Nasal cavity respiratory epithelium epithelial cell of viscerocranial mucosa (primary cell): ENCODE results near the gene SDHC. TPM values are rescaled to one million over a fixed set of nuclear protein-coding genes. Genes with fewer than 3 reads are reported as not detected.

Experiments used
- total RNA-seq: library from RNA; depleted of rRNA; stranded (reverse); fragments of >200 nt; gene quantifications from 2 replicates; pipeline ENCODE4 v1.2.3, GENCODE V29; 2014

SDHC gene, protein sequence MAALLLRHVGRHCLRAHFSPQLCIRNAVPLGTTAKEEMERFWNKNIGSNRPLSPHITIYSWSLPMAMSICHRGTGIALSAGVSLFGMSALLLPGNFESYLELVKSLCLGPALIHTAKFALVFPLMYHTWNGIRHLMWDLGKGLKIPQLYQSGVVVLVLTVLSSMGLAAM
- total RNA-seq, result 17.7 and 19.8 TPM in 2 replicates

DNA sequence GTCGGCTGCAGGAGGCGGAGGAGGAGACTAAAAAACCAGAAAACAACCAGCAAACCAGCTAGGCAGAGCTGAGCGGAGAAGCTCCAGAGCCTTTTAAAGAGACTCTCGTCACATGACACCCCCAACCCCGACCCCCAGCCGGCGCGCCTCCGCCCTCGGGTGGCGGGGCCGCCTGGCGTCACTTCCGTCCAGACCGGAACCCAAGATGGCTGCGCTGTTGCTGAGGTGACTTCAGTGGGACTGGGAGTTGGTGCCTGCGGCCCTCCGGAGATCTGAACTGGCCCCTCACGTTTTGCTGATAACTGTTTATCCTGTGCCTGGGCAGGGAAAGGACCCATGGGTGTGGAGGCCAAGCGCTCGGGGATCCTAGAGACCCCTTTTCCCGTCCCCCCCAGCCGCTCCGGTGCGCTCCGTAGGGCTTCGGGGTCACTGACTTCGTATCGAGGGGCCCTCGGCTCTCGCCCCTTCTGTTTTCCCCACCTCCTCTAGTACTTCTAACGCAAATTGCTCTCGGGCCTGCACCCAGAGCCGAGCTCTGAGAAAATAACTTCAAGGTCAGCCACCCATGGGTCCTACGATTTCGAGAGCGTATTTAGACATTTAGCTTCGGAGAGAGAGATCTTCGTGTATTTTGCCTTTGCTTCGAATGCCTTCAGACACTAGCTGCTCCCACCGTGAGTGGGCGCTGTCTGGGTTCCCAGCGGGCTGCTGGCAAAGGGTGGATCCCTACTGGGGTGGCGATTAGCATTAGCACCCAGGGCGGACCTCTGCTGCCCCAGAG, at the start of gene SDHC:
TSS of gene SDHC (plus strand) at position 181 of the 781 bp plus-strand sequence. CDS start at position 206, 25 bp downstream.

DNA sequence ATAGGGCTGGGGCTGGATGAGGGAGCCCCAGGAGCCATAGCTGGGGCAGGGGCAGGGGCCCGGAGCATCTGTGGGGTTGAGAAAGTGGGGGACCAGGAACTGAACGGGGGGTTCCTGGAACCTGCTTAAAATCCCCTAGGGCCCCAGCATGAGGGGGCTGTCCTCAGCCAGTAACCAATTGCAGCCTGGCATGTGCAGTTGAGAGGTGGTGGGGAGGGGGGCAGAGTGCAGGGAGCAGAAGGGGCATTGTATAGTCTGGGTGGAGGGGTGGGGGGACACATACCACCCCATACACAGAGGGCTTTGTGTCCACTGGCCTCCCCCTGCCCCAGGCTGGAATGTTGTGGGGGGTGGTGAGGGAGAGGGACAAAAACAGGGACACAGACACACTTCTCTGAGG, 4.3 kb upstream of the SDHC start, which contains the start of gene MPZ:
TSS of gene MPZ (minus strand) at position 101 of the 400 bp plus-strand sequence. CDS start at position 38, 63 bp downstream.

DNA sequence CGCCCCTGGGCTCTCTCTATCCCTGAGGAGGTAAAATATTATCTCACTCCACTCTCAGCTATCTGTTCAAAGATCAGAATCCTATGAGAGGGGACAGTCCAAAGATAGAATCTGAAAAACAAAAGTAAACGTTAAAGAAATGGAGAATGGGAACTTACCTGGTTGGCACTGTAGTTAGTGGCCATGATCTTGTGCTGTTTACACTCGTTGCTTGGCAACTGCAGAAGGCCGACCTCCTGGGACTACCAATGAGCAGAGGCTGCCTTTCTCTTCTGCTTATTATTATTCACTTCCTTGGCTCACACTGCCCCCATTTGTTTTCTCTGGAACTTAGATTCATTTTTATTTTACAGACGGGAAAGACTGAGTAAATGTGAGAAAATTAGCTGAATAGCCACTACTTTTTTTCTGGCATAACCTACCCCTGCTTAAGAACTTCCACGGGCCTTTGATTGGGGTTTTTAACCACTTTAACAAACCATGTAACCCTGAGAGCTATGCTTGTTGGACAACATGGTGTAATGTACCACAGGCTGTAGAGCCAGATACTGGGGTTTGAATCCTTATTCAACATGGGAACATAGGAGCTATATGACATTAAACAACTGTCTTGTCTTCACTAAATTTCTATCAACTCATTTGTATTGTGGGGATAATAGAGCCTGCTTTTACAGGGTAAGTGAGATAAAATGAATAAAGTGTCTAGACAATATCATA, 53.7 kb downstream of the SDHC start, which contains the start of gene CFAP126:
TSS of gene CFAP126 (minus strand) at position 193 of the 717 bp plus-strand sequence. CDS start at position 185, 8 bp downstream.

Other genes starting within 250 kb of the SDHC start
- gene ARHGAP30, start 244.5 kb upstream of the SDHC start, total RNA-seq, result 0.43 and 0.68 TPM in 2 replicates
- 81.0 and 91.3 TPM in 2 replicates for gene NECTIN4, start 224.8 kb upstream of the SDHC start, total RNA-seq
- 1.1 and 1.4 TPM in 2 replicates for gene KLHDC9, start 216.0 kb upstream of the SDHC start, total RNA-seq
- 88.4 and 180 TPM in 2 replicates for gene PFDN2, start 196.3 kb upstream of the SDHC start, total RNA-seq
- 30.2 and 45.1 TPM in 2 replicates for gene NIT1, start 196.3 kb upstream of the SDHC start, total RNA-seq
- 30.1 and 37.2 TPM in 2 replicates for gene DEDD, start 181.7 kb upstream of the SDHC start, total RNA-seq
- 56.7 and 63.3 TPM in 2 replicates for gene UFC1, start 160.4 kb upstream of the SDHC start, total RNA-seq
- gene USP21, start 154.9 kb upstream of the SDHC start, total RNA-seq, result 6.8 and 10.6 TPM in 2 replicates
- 7.0 and 11.6 TPM in 2 replicates for gene PPOX, start 148.0 kb upstream of the SDHC start, total RNA-seq
- 16.1 and 30.6 TPM in 2 replicates for gene B4GALT3, start 136.9 kb upstream of the SDHC start, total RNA-seq
- under 0.01 TPM in 2 replicates for gene ADAMTS4, start 115.3 kb upstream of the SDHC start, total RNA-seq
- 115 and 136 TPM in 2 replicates for gene NDUFS2, start 112.0 kb upstream of the SDHC start, total RNA-seq
- gene FCER1G, start 99.1 kb upstream of the SDHC start, total RNA-seq, result 0.34 TPM in 1 of 2 replicates, not detected in the other
- not detected in 2 replicates for gene APOA2, start 90.8 kb upstream of the SDHC start, total RNA-seq
- 10.9 and 11.7 TPM in 2 replicates for gene TOMM40L, start 88.3 kb upstream of the SDHC start, total RNA-seq
- not detected in 2 replicates for gene NR1I3, start 76.2 kb upstream of the SDHC start, total RNA-seq
- gene PCP4L1, start 55.6 kb upstream of the SDHC start, total RNA-seq, result under 0.01 and 6.0 TPM in 2 replicates
- under 0.01 and 0.07 TPM in 2 replicates for gene MPZ, start 4.4 kb upstream of the SDHC start, total RNA-seq
- not detected in 2 replicates for gene CFAP126, start 53.5 kb downstream of the SDHC start, total RNA-seq
- gene FCGR2A, start 191.1 kb downstream of the SDHC start, total RNA-seq, result not detected in 2 replicates
- gene HSPA6, start 210.2 kb downstream of the SDHC start, total RNA-seq, result 1.0 and 1.2 TPM in 2 replicates
- gene FCGR3A, start 235.4 kb downstream of the SDHC start, total RNA-seq, result not detected in 2 replicates